ENCODE results near the gene ITGBL1. TPM values are rescaled to one million over a fixed set of nuclear protein-coding genes. Genes with fewer than 3 reads are reported as not detected.

ITGBL1 gene
- total RNA-seq, 4 donors from 2014 or later: 1.3 to 3.5 (median 2.4) TPM

- DNase-seq (ENCODE audit: low spot score) (no peak), ATAC-seq (ENCODE audit: low FRiP score) (no peak)
- TF ChIP-seq CTCF (IDR thresholded peaks at IDR 0.05): no peak
These were observed 37.3 kb downstream of the ITGBL1 start for GRCh38 chr13:101489643-101490405.

- DNase-seq (ENCODE audit: low spot score): no peak
- TF ChIP-seq CTCF (IDR thresholded peaks at IDR 0.05): no peak
- no peak for ATAC-seq (ENCODE audit: low FRiP score)
These were observed 38.0 kb downstream of the ITGBL1 start for GRCh38 chr13:101490406-101491015.

GRCh38 chr13:101492251-101492910 lies 39.9 kb downstream of the ITGBL1 start:
- no peak for DNase-seq (ENCODE audit: low spot score)
- TF ChIP-seq CTCF (IDR thresholded peaks at IDR 0.05): no peak
- ATAC-seq (ENCODE audit: low FRiP score): no peak

GRCh38 chr13:101493541-101493940 lies 41.1 kb downstream of the ITGBL1 start:
- DNase-seq (ENCODE audit: low spot score) (no peak), ATAC-seq (ENCODE audit: low FRiP score) (no peak)
- TF ChIP-seq CTCF (IDR thresholded peaks at IDR 0.05): no peak

- ATAC-seq (ENCODE audit: low FRiP score) (no peak), DNase-seq (ENCODE audit: low spot score) (no peak)
- TF ChIP-seq CTCF (IDR thresholded peaks at IDR 0.05): no peak
These were observed 46.9 kb downstream of the ITGBL1 start for GRCh38 chr13:101499406-101499805.

GRCh38 chr13:101502618-101503017 lies 50.1 kb downstream of the ITGBL1 start:
- no peak for ATAC-seq (ENCODE audit: low FRiP score)
- no peak for DNase-seq (ENCODE audit: low spot score)
- no peak for TF ChIP-seq CTCF (IDR thresholded peaks at IDR 0.05)
